H9 (cell line): Measurements from ENCODE around the gene SCIN. TPM values are rescaled to one million over a fixed set of nuclear protein-coding genes. Genes with fewer than 3 reads are reported as not detected.

Experiments used
- DNase-seq: peaks from one replicate; pipeline ENCODE4 v3.0.0-alpha.2; 2017
- H2AFZ ChIP-seq: one replicate; pipeline ENCODE4 v1.6.1; 2013; ENCODE audit warnings: mild to moderate bottlenecking, low read length, control low read depth, moderate library complexity
- H2AK5ac ChIP-seq: 2 replicates; pipeline ENCODE4 v1.6.1; 2013; ENCODE audit warnings: low read length, control low read depth, mixed read lengths; ENCODE audit not compliant: insufficient read length
- H2BK120ac ChIP-seq: one replicate; pipeline ENCODE4 v1.6.1; 2013; ENCODE audit warnings: low read depth, mild to moderate bottlenecking, low read length, control low read depth, inconsistent platforms; ENCODE audit not compliant: poor library complexity, severe bottlenecking
- H2BK12ac ChIP-seq: 2 replicates; pipeline ENCODE4 v1.6.1; 2013; ENCODE audit warnings: low read length, control low read depth, mixed read lengths, low read depth; ENCODE audit not compliant: insufficient read length
- H2BK15ac ChIP-seq: 2 replicates; pipeline ENCODE4 v1.6.1; 2013; ENCODE audit warnings: low read depth, low read length, control low read depth
- H2BK20ac ChIP-seq: one replicate; pipeline ENCODE4 v1.6.1; 2013; ENCODE audit warnings: low read depth, mild to moderate bottlenecking, low read length, control low read depth, inconsistent platforms; ENCODE audit not compliant: poor library complexity, severe bottlenecking
- H2BK5ac ChIP-seq: 2 replicates; pipeline ENCODE4 v1.6.1; 2013; ENCODE audit warnings: low read length, control low read depth, mixed read lengths; ENCODE audit not compliant: insufficient read length
- H3K14ac ChIP-seq: 2 replicates; pipeline ENCODE4 v1.6.1; 2013; ENCODE audit warnings: low read length, control low read depth; ENCODE audit not compliant: insufficient read depth
- H3K18ac ChIP-seq: 2 replicates; pipeline ENCODE4 v1.6.1; 2013; ENCODE audit warnings: low read depth, mild to moderate bottlenecking, mixed read lengths, low read length, control low read depth; ENCODE audit not compliant: insufficient read length
- H3K23ac ChIP-seq: 2 replicates; pipeline ENCODE4 v1.6.1; 2013; ENCODE audit warnings: low read length, control low read depth, mixed read lengths, low read depth; ENCODE audit not compliant: insufficient read length
- H3K23me2 ChIP-seq: 2 replicates; pipeline ENCODE4 v1.6.1; 2013; ENCODE audit warnings: low read depth, mild to moderate bottlenecking, mixed read lengths, low read length, control low read depth; ENCODE audit not compliant: insufficient read length, poor library complexity, severe bottlenecking
- H3K27ac ChIP-seq: 2 replicates; pipeline ENCODE4 v1.5.1; 2013; ENCODE audit warnings: low read length, control low read depth, mixed read lengths, low read depth; ENCODE audit not compliant: insufficient read length
- H3K27me3 ChIP-seq: 2 replicates; pipeline ENCODE4 v1.6.1; 2013; ENCODE audit warnings: low read length, control low read depth, inconsistent platforms; ENCODE audit not compliant: insufficient read depth
- H3K4ac ChIP-seq: 2 replicates; pipeline ENCODE4 v1.6.1; 2013; ENCODE audit warnings: low read depth, mild to moderate bottlenecking, control low read depth, inconsistent platforms, low read length, moderate library complexity
- H3K4me1 ChIP-seq: 2 replicates; pipeline ENCODE4 v1.6.1; 2013; ENCODE audit warnings: low read length, control low read depth, inconsistent platforms; ENCODE audit not compliant: insufficient read depth
- H3K4me2 ChIP-seq: 2 replicates; pipeline ENCODE4 v1.6.1; 2013; ENCODE audit warnings: low read length, control low read depth, mixed read lengths; ENCODE audit not compliant: insufficient read length, insufficient read depth
- H3K56ac ChIP-seq: 2 replicates; pipeline ENCODE4 v1.6.1; 2013; ENCODE audit warnings: low read depth, mild to moderate bottlenecking, mixed read lengths, low read length, control low read depth; ENCODE audit not compliant: insufficient read length
- H3K79me1 ChIP-seq: 2 replicates; pipeline ENCODE4 v1.6.1; 2013; ENCODE audit warnings: low read depth, mild to moderate bottlenecking, moderate library complexity, low read length, control low read depth, inconsistent platforms; ENCODE audit not compliant: insufficient read depth, poor library complexity, severe bottlenecking
- H3K79me2 ChIP-seq: 2 replicates; pipeline ENCODE4 v1.6.1; 2013; ENCODE audit warnings: low read length, control low read depth, inconsistent platforms; ENCODE audit not compliant: insufficient read depth
- H3K9ac ChIP-seq: 2 replicates; pipeline ENCODE4 v1.6.1; 2013; ENCODE audit warnings: low read length, control low read depth, mixed read lengths; ENCODE audit not compliant: insufficient read length; ENCODE audit errors: extremely low read depth
- H3K9me3 ChIP-seq: one replicate; pipeline ENCODE4 v1.6.1; 2013; ENCODE audit warnings: low read depth, low read length, inconsistent platforms; ENCODE audit not compliant: control insufficient read depth
- H3T11ph ChIP-seq: one replicate; pipeline ENCODE4 v1.6.1; 2013; ENCODE audit warnings: mild to moderate bottlenecking, low read length, control low read depth, inconsistent platforms
- H4K20me1 ChIP-seq: one replicate; pipeline ENCODE4 v1.6.1; 2013; ENCODE audit not compliant: control insufficient read depth, insufficient read length, insufficient read depth
- H4K5ac ChIP-seq: 2 replicates; pipeline ENCODE4 v1.6.1; 2013; ENCODE audit warnings: low read depth, mild to moderate bottlenecking, mixed read lengths, low read length, control low read depth; ENCODE audit not compliant: insufficient read length
- H4K8ac ChIP-seq: replicated peaks from 2 replicates; pipeline ENCODE4 v1.6.1; 2013; ENCODE audit warnings: low read length, control low read depth, mixed read lengths, low read depth; ENCODE audit not compliant: insufficient read length
- H4K91ac ChIP-seq: 2 replicates; pipeline ENCODE4 v1.6.1; 2013; ENCODE audit warnings: low read depth, mild to moderate bottlenecking, moderate library complexity, mixed read lengths, low read length, control low read depth; ENCODE audit not compliant: insufficient read length
- H3K27ac Mint-ChIP-seq, 3 experiments: 2 replicates in 2 of 3; 3 replicates in 1 of 3; pipeline ENCODE4 v1.8.0; 2020 to 2021; ENCODE audit warnings: mixed read lengths in 3 of 3, mild to moderate bottlenecking in 1 of 3, moderate library complexity in 1 of 3
- H3K27me3 Mint-ChIP-seq: 2 replicates; pipeline ENCODE4 v1.8.0; 2021; ENCODE audit warnings: low read depth, mild to moderate bottlenecking, moderate library complexity, mixed read lengths
- H3K36me3 Mint-ChIP-seq, 3 experiments: 2 replicates in 2 of 3; 3 replicates in 1 of 3; pipeline ENCODE4 v1.8.0; 2020 to 2021; ENCODE audit warnings: low read depth in 3 of 3, mixed read lengths in 3 of 3; ENCODE audit not compliant: insufficient read depth in 1 of 3
- H3K4me1 Mint-ChIP-seq, 2 experiments: 2 replicates each; pipeline ENCODE4 v1.8.0; 2020; ENCODE audit warnings: mixed read lengths in 2 of 2
- H3K4me3 Mint-ChIP-seq, 2 experiments: 2 replicates in 1 of 2; 3 replicates in 1 of 2; pipeline ENCODE4 v1.8.0; 2020 to 2021; ENCODE audit warnings: mild to moderate bottlenecking in 2 of 2, mixed read lengths in 2 of 2, moderate library complexity in 1 of 2
- H3K9me3 Mint-ChIP-seq, 2 experiments: 2 replicates in 1 of 2; 3 replicates in 1 of 2; pipeline ENCODE4 v1.8.0; 2020; ENCODE audit warnings: mild to moderate bottlenecking in 2 of 2, mixed read lengths in 2 of 2, moderate library complexity in 1 of 2
- CTCF ChIP-seq: fragments of 200-600 bp; sonication (generic); conservative IDR thresholded peaks from 3 replicates; pipeline ENCODE4 v1.8.0; 2021; ENCODE audit warnings: antibody characterized with exemption, mild to moderate bottlenecking
- WGBS: extraction: QIAGEN DNeasy Blood & Tissue Kit; methylation state at CpG from one replicate; pipeline ENCODE4 v1.1.7; 2013; ENCODE audit warnings: missing lambda C conversion rate, low lambda C conversion rate, mixed read lengths; ENCODE audit not compliant: insufficient read length; ENCODE audit errors: extremely low coverage; 5-methylcytosine and 5-hydroxymethylcytosine counted together
- total RNA-seq: library from RNA; stranded (reverse); gene quantifications from 2 replicates; pipeline ENCODE4 v1.2.1, GENCODE V29; 2021

SCIN gene
- total RNA-seq, 1 experiment from 2014 or later, result 0.44 TPM

DNA sequence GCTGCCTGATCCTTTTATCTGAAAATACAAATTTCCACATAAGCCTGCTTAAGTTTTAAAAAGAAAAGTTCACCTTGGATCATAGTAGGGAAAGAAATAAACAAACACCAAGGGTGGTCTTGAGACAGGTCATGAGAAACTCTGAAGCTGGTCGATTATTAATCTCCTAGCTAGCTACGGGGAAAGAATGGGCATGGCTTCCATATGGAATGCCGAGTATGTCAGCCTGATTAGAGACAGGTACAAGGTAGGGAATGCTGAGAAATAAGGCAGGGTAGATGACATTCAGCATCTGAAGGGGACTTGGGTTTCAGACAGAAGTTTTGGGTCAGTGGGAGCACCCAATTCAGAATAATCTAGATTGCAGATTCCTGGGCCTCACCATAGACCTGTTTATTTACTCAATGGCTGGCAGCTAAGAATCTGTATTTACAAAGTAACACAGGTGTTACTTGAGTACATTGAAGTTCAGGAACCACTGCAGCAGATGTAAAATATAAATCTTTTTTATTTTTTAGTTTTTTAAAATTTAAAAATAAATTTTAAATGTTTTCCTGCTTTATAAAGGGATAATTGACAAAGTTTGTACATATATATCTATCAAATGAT is 49.0 kb downstream of the SCIN start:
- Mint-ChIP-seq H3K4me3 (no peak overlapping the region), H3K36me3 (no peaks in the 10 kb centered on the region), H3K9me3 (no peaks in the 10 kb centered on the region), H3K27me3 (no peaks in the 10 kb centered on the region), H3K4me1 (peaks cover 9 to 14% of the 10 kb centered on the region in 2 experiments), H3K27ac (peak overlapping the region in 1 of 3 experiments; percentile 26; a peak in 1 of 7 replicates)
- H2BK120ac ChIP-seq, result no peak overlapping the region
- no CpG with 5 or more reads among the region's 3 CpGs for WGBS
- H2BK20ac ChIP-seq, result no peak overlapping the region
- no peaks in the 10 kb centered on the region for H3K23me2 ChIP-seq
- H2AK5ac ChIP-seq, result no peak overlapping the region
- H3K14ac ChIP-seq, result no peak overlapping the region
- H3K4me2 ChIP-seq, result no peak overlapping the region
- H3K18ac ChIP-seq, result no peak overlapping the region
- no peak overlapping the region for H3K27ac ChIP-seq
- no peaks in the 10 kb centered on the region for H3K79me2 ChIP-seq
- no peak overlapping the region for H3T11ph ChIP-seq
- no peaks in the 10 kb centered on the region for H3K79me1 ChIP-seq
- H4K5ac ChIP-seq, result no peak overlapping the region
- no peaks in the 10 kb centered on the region for H3K9me3 ChIP-seq
- H4K91ac ChIP-seq, result no peak overlapping the region
- H4K20me1 ChIP-seq, result no peaks in the 10 kb centered on the region
- DNase-seq, result no peak
- H2BK12ac ChIP-seq, result no peak overlapping the region
- no peak overlapping the region for H3K9ac ChIP-seq
- H3K56ac ChIP-seq, result no peak overlapping the region
- H2BK5ac ChIP-seq, result no peak overlapping the region
- no peak overlapping the region for H3K23ac ChIP-seq
- no peak overlapping the region for H4K8ac ChIP-seq
- H2BK15ac ChIP-seq, result no peak overlapping the region; the same call in 1 of the 2 replicates
- H3K4ac ChIP-seq, result no peak overlapping the region
- no peak overlapping the region for H2AFZ ChIP-seq
- H3K27me3 ChIP-seq, result no peaks in the 10 kb centered on the region
- no peaks in the 10 kb centered on the region for H3K4me1 ChIP-seq
- no peak for TF ChIP-seq CTCF
